HG03469 (cell line): ENCODE data around the gene IQSEC3.

ENCODE experiments used
- ATAC-seq: cut with Tn5 transposase; IDR thresholded peaks from one replicate; pipeline ENCODE4 v1.9.1; 2021; ENCODE audit warnings: mild to moderate bottlenecking, moderate library complexity, moderate number of reproducible peaks; ENCODE audit not compliant: unreplicated experiment

The IQSEC3 gene

GRCh38 chr12:159156-159782, 92.7 kb downstream of the IQSEC3 start:
- ATAC-seq: no peak

GRCh38 chr12:160858-161257, 94.3 kb downstream of the IQSEC3 start:
- no peak for ATAC-seq

GRCh38 chr12:161823-162222, 95.3 kb downstream of the IQSEC3 start:
- no peak for ATAC-seq

- ATAC-seq: no peak
Measured at GRCh38 chr12:162467-163307, 96.1 kb downstream of the IQSEC3 start.

GRCh38 chr12:163406-163986, 96.9 kb downstream of the IQSEC3 start:
- ATAC-seq: no peak

- ATAC-seq: no peak
Measured at GRCh38 chr12:164207-164606, 97.6 kb downstream of the IQSEC3 start.

- no peak for ATAC-seq
Measured at GRCh38 chr12:165862-166368, 99.3 kb downstream of the IQSEC3 start.

GRCh38 chr12:166425-167075, 100.0 kb downstream of the IQSEC3 start:
- no peak for ATAC-seq

- ATAC-seq: no peak
Measured at GRCh38 chr12:167959-168600, 101.5 kb downstream of the IQSEC3 start.

- no peak for ATAC-seq
Measured at GRCh38 chr12:168763-169525, 102.4 kb downstream of the IQSEC3 start.

GRCh38 chr12:169528-170370, 103.2 kb downstream of the IQSEC3 start:
- ATAC-seq: no peak

GRCh38 chr12:170371-171225, 104.0 kb downstream of the IQSEC3 start:
- no peak for ATAC-seq

- no peak for ATAC-seq
Measured at GRCh38 chr12:171276-171675, 104.7 kb downstream of the IQSEC3 start.

- ATAC-seq: no peak
Measured at GRCh38 chr12:171743-172676, 105.4 kb downstream of the IQSEC3 start.

- no peak for ATAC-seq
Measured at GRCh38 chr12:172732-173161, 106.2 kb downstream of the IQSEC3 start.

GRCh38 chr12:174124-174523, 107.6 kb downstream of the IQSEC3 start:
- ATAC-seq: no peak

- no peak for ATAC-seq
Measured at GRCh38 chr12:174596-174995, 108.0 kb downstream of the IQSEC3 start.
